OCI-LY1 (cell line): Measurements from ENCODE around the gene UFC1.

Experiments
- H2AFZ ChIP-seq: fragments of 200-600 bp; sonication (generic), shearing (Covaris generic); 2 replicates; pipeline ENCODE4 v1.6.0; 2014; ENCODE audit warnings: antibody characterized with exemption, mild to moderate bottlenecking, low read length
- H3F3A ChIP-seq: fragments of 200-600 bp; sonication (generic), shearing (Covaris generic); 2 replicates; pipeline ENCODE4 v1.6.0; 2014; ENCODE audit warnings: mild to moderate bottlenecking, antibody characterized with exemption, low read length, moderate library complexity; ENCODE audit not compliant: insufficient read depth
- H3K27ac ChIP-seq: fragments of 200-600 bp; sonication (generic); 2 replicates; pipeline ENCODE4 v1.5.1; 2014; ENCODE audit warnings: low read length, mixed run types, mild to moderate bottlenecking, low read depth; ENCODE audit not compliant: poor library complexity, severe bottlenecking
- H3K27me3 ChIP-seq: fragments of 200-600 bp; sonication (generic); 2 replicates; pipeline ENCODE4 v1.6.0; 2014; ENCODE audit warnings: antibody characterized with exemption, mild to moderate bottlenecking, low read length, moderate library complexity; ENCODE audit not compliant: insufficient read depth
- H3K36me3 ChIP-seq: fragments of 200-600 bp; sonication (generic); 2 replicates; pipeline ENCODE4 v1.6.1; 2014; ENCODE audit warnings: mild to moderate bottlenecking, antibody characterized with exemption, low read length, moderate library complexity, mixed read lengths; ENCODE audit not compliant: insufficient read depth
- H3K4me1 ChIP-seq: fragments of 200-600 bp; sonication (generic); 2 replicates; pipeline ENCODE4 v1.5.1; 2014; ENCODE audit warnings: mild to moderate bottlenecking, low read length, moderate library complexity; ENCODE audit not compliant: insufficient read depth, severe bottlenecking
- H3K4me2 ChIP-seq: fragments of 200-600 bp; sonication (generic), shearing (Covaris generic); 2 replicates; pipeline ENCODE4 v1.6.1; 2014; ENCODE audit warnings: low read length
- H3K4me3 ChIP-seq: fragments of 200-600 bp; sonication (generic); 2 replicates; pipeline ENCODE4 v1.5.1; 2014; ENCODE audit warnings: low read length, low read depth, mild to moderate bottlenecking, mixed read lengths; ENCODE audit not compliant: poor library complexity, severe bottlenecking
- H3K79me2 ChIP-seq: fragments of 200-600 bp; shearing (Covaris generic); 2 replicates; pipeline ENCODE4 v1.6.1; 2016; ENCODE audit warnings: mixed run types, low read length, mixed read lengths; ENCODE audit not compliant: insufficient read depth
- H3K9ac ChIP-seq: fragments of 200-600 bp; sonication (generic), shearing (Covaris generic); 2 replicates; pipeline ENCODE4 v1.6.1; 2014; ENCODE audit warnings: mild to moderate bottlenecking, low read length, mixed read lengths
- H3K9me2 ChIP-seq: fragments of 200-600 bp; sonication (generic), shearing (Covaris generic); 2 replicates; pipeline ENCODE4 v1.6.1; 2014; ENCODE audit warnings: low read depth, mild to moderate bottlenecking, low read length, mixed read lengths
- H3K9me3 ChIP-seq: fragments of 200-600 bp; shearing (Covaris generic); 2 replicates; pipeline ENCODE4 v1.6.1; 2014; ENCODE audit warnings: low read length, mixed read lengths
- H4K20me1 ChIP-seq: fragments of 200-600 bp; sonication (generic), shearing (Covaris generic); 2 replicates; pipeline ENCODE4 v1.6.0; 2016; ENCODE audit warnings: mild to moderate bottlenecking, low read length; ENCODE audit not compliant: insufficient read depth
- EZH2 ChIP-seq: fragments of 200-600 bp; sonication (generic), shearing (Covaris generic); IDR thresholded peaks from 2 replicates; pipeline ENCODE4 v1.8.0; 2017; ENCODE audit warnings: borderline replicate concordance, mixed run types, mild to moderate bottlenecking, antibody characterized with exemption, low read length, moderate library complexity, mixed read lengths
- TF ChIP-seq, protein P1 (sequence below): fragments of 200-600 bp; sonication (generic), shearing (Covaris generic); IDR thresholded peaks from 2 replicates; pipeline ENCODE4 v1.5.1; 2017; ENCODE audit warnings: mild to moderate bottlenecking, antibody characterized with exemption, low read length, moderate library complexity, mixed read lengths

UFC1 gene

DNA sequence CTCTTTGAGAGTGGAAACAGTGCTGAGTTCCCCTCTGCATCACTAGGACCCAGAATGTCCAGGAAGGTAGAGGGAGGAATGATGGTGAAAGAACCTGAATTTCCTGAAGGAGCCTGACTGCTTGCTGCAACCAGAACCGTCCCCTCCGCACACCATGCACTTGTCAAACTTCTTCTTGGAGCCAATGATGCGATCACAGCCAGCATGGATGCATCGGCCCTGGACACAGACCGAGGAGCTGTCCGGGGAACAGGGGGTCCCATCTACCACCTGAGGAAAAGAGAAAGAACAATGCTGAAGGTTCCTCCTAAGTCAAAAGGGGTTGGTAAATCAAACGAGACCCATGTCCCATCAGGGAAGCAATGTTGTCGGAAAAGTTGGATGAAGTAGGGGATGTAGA lies 38.2 kb downstream of the UFC1 start:
- no peaks in the 10 kb centered on the region for H3K79me2 ChIP-seq
- H3F3A ChIP-seq = no peaks in the 10 kb centered on the region
- no peaks in the 10 kb centered on the region for H4K20me1 ChIP-seq
- peaks cover 11% of the 10 kb centered on the region for H3K4me1 ChIP-seq
- H3K9me3 ChIP-seq = no peaks in the 10 kb centered on the region
- no peak overlapping the region for H2AFZ ChIP-seq
- no peak overlapping the region for H3K4me3 ChIP-seq
- H3K27ac ChIP-seq = no peak overlapping the region
- H3K36me3 ChIP-seq = no peaks in the 10 kb centered on the region
- H3K27me3 ChIP-seq = no peaks in the 10 kb centered on the region
- no peak for TF ChIP-seq EZH2
- TF ChIP-seq, protein P1, sequence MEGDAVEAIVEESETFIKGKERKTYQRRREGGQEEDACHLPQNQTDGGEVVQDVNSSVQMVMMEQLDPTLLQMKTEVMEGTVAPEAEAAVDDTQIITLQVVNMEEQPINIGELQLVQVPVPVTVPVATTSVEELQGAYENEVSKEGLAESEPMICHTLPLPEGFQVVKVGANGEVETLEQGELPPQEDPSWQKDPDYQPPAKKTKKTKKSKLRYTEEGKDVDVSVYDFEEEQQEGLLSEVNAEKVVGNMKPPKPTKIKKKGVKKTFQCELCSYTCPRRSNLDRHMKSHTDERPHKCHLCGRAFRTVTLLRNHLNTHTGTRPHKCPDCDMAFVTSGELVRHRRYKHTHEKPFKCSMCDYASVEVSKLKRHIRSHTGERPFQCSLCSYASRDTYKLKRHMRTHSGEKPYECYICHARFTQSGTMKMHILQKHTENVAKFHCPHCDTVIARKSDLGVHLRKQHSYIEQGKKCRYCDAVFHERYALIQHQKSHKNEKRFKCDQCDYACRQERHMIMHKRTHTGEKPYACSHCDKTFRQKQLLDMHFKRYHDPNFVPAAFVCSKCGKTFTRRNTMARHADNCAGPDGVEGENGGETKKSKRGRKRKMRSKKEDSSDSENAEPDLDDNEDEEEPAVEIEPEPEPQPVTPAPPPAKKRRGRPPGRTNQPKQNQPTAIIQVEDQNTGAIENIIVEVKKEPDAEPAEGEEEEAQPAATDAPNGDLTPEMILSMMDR = no peak
- H3K9me2 ChIP-seq = no peaks in the 10 kb centered on the region
- no peak overlapping the region for H3K9ac ChIP-seq
- no peak overlapping the region for H3K4me2 ChIP-seq

DNA sequence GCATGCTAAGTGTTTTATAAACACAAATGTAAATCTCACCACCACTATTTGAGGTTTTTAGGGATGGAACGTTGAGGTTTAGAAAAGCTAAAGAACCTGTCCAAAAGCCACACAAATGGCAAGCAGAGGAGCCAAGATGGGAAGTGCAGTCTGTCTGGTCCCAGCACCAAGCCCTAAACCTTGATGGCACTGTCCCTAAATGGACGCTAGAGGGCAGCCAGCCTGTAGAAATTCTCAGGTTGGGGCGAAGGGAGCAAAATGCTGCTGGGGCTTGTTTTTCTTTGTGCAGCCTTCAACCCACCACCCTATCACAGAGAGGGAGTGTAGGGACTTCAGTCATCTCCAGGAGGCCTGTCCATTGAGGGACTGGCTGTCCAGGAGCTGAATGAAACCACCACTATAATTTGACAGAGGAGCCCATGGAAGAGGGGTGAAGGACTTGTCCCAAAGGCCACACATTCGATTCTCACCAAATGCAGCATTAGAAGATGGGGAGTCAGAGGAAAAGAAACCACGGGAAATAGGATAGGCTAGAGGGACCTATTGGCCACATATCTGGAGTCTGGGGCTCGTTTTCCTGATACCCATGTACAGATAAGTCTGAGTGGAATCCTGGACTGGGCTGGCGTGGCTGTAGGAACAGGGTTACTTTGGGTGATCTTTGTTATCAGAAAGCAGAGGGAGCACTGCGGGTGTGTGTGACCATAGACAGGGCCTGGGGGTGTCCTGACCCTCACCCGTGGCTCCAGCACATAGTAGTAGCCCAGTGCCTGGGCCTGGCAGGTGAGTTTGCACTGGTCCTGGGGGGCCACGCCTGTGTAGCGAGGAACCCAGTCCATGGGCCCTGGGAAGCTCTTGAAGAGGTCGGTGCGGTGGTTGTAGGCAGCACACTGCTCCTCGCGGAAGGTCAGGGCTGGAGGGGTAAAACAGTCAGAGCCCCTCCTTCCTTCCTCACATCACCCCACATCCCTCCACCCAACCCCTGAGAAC lies 39.0 kb downstream of the UFC1 start:
- Histone ChIP-seq H3K9me2 (no peaks in the 10 kb centered on the region), H3K9me3 (no peaks in the 10 kb centered on the region), H3K36me3 (no peaks in the 10 kb centered on the region), H3K4me2 (no peak overlapping the region), H3K27me3 (no peaks in the 10 kb centered on the region), H3F3A (no peaks in the 10 kb centered on the region), H3K9ac (no peak overlapping the region), H4K20me1 (no peaks in the 10 kb centered on the region), H3K4me3 (no peak overlapping the region), H2AFZ (no peak overlapping the region), H3K79me2 (no peaks in the 10 kb centered on the region), H3K27ac (no peak overlapping the region), H3K4me1 (peaks cover 5% of the 10 kb centered on the region)
- TF ChIP-seq EZH2 = no peak
- TF ChIP-seq, protein P1 = peak; percentile 95

DNA sequence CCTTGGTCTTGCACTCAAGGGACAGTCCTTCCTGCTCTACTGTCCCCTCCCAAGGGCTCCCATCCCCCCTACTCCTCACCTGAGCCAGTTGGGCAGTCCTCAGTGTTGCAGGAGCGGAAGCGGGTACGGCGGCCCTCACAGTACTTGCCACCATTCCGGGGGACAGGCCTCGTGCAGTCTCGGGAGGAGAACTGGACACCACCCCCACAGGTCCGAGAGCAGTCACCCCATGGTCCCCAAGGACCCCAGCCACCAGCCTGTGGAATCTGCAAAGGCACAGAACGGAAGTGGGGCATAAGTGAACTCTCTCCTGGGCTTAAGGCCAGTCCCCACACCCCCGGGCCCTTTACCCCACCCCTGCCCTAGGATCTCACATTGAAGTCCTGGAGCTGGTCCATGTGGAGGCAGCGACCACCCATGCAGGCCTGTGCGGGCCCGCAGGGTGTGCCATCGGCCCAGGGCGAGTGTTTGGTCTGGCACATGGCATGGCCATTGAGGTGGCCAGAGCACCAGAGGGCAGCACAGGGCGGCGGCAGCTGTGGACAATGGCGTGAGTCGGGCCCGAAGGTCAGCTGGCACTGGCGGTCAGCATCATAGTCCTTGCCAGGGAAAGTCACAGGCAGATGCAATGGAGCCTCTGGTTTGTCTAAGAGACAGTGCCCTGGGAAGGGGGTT lies 39.9 kb downstream of the UFC1 start:
- Histone ChIP-seq H3K9me2 (no peaks in the 10 kb centered on the region), H3K27me3 (no peaks in the 10 kb centered on the region), H3K27ac (no peak overlapping the region), H3K9me3 (no peaks in the 10 kb centered on the region), H2AFZ (no peak overlapping the region), H3K79me2 (no peaks in the 10 kb centered on the region), H3K36me3 (no peaks in the 10 kb centered on the region), H3K4me3 (no peak overlapping the region), H3K9ac (no peak overlapping the region), H3F3A (no peaks in the 10 kb centered on the region), H4K20me1 (no peaks in the 10 kb centered on the region), H3K4me1 (peaks cover 5% of the 10 kb centered on the region), H3K4me2 (no peak overlapping the region)
- TF ChIP-seq, protein P1 = no peak
- TF ChIP-seq EZH2 = no peak
